ENCODE data around the gene ANXA4.

ANXA4 gene

GRCh38 chr2:69741575-69742321 is at the start of gene ANXA4:
TSS of gene ANXA4 (plus strand) at chr2:69742134. CDS start at chr2:69781566, 39,432 bp downstream.
- peak; percentile 45 for DNase-seq (ENCODE audit: low read depth)

- DNase-seq (ENCODE audit: low read depth): peak; percentile 6
Observed at GRCh38 chr2:69692424-69692823, 49.5 kb upstream of the ANXA4 start.

- no peak for DNase-seq (ENCODE audit: low read depth)
Observed at GRCh38 chr2:69693059-69693774, 48.7 kb upstream of the ANXA4 start.

- DNase-seq (ENCODE audit: low read depth): no peak
Observed at GRCh38 chr2:69693775-69694450, 48.0 kb upstream of the ANXA4 start.

GRCh38 chr2:69694894-69695849 is 46.8 kb upstream of the ANXA4 start:
- peak; percentile 12 for DNase-seq (ENCODE audit: low read depth)

- no peak for DNase-seq (ENCODE audit: low read depth)
Observed at GRCh38 chr2:69695850-69696216, 46.1 kb upstream of the ANXA4 start.

GRCh38 chr2:69700381-69700780 is 41.6 kb upstream of the ANXA4 start:
- DNase-seq (ENCODE audit: low read depth): no peak

GRCh38 chr2:69701100-69701945 is 40.6 kb upstream of the ANXA4 start:
- no peak for DNase-seq (ENCODE audit: low read depth)

GRCh38 chr2:69703189-69703588 is 38.7 kb upstream of the ANXA4 start:
- DNase-seq (ENCODE audit: low read depth): no peak

GRCh38 chr2:69704446-69704845 is 37.5 kb upstream of the ANXA4 start:
- DNase-seq (ENCODE audit: low read depth): no peak

GRCh38 chr2:69709290-69709689 is 32.6 kb upstream of the ANXA4 start:
- no peak for DNase-seq (ENCODE audit: low read depth)

- DNase-seq (ENCODE audit: low read depth): no peak
Observed at GRCh38 chr2:69711971-69712370, 30.0 kb upstream of the ANXA4 start.

GRCh38 chr2:69714024-69714423 is 27.9 kb upstream of the ANXA4 start:
- DNase-seq (ENCODE audit: low read depth): no peak

- DNase-seq (ENCODE audit: low read depth): peak; percentile 67
Observed at GRCh38 chr2:69714539-69715220, 27.3 kb upstream of the ANXA4 start.

- no peak for DNase-seq (ENCODE audit: low read depth)
Observed at GRCh38 chr2:69715964-69716363, 26.0 kb upstream of the ANXA4 start.

- peak; percentile 16 for DNase-seq (ENCODE audit: low read depth)
Observed at GRCh38 chr2:69716555-69717120, 25.3 kb upstream of the ANXA4 start.

- no peak for DNase-seq (ENCODE audit: low read depth)
Observed at GRCh38 chr2:69717186-69717585, 24.7 kb upstream of the ANXA4 start.

GRCh38 chr2:69717861-69718273 is 24.1 kb upstream of the ANXA4 start:
- DNase-seq (ENCODE audit: low read depth): no peak

GRCh38 chr2:69718338-69718965 is 23.5 kb upstream of the ANXA4 start:
- no peak for DNase-seq (ENCODE audit: low read depth)

Data from fibroblast of the conjunctiva (primary cell).